Measurements from ENCODE around the gene MEFV. TPM values are rescaled to one million over a fixed set of nuclear protein-coding genes. Genes with fewer than 3 reads are reported as not detected.

MEFV gene
- polyA plus RNA-seq, 2 of the 4 experiments (the other 2 are of a cell fraction): not detected

DNA sequence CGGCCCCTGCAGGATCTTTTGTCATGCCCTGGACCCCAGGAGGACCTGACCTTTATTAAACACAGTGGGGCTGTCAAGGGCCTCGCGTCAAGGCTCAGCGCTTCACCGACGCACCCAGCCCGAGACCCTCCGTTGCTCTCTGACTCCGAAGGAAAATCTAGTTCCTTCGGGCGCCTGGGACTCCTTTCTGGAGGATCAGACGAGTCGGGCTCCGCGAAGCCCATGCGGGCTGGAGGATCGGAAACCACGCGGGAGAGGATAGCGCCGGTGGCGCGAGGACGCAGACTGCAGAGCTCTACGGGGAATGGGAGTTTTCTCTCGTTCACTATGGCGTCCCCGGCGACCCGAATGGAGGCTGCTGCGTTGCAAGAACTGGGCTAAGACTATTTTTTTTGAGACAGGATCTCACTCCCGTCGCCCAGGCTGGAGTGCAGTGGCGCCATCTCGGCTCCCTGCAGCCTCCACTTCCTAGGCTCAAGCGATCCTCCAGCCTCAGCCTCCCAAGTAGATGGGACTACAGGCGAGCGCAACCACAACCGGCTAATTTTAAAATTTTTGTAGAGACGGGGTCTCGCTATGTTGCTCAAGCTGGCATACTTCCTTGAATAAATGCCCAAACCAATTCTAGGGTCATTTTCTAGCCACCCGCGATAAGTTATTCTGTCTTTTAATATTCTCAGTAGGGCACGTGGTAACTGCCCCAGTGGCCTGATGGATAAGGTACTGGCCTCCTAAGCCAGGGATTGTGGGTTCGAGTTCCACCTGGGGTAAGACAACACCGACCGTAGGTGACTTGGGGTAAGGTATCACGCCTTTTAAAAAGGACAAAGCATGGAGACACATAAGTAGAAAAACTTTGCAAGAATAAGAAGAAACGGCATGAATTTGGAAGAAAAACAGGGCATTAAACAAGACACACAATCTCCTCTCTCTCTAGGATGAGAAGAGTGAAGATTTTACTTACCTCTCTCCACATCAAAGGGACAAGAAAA, 62.9 kb downstream of the MEFV start:
- FAIRE-seq (no peak), ATAC-seq (no peak)

More for the DNA sequence above, 62.9 kb downstream of the MEFV start:
- Histone ChIP-seq H3K27ac (no peak overlapping the region), H3K9me3 (no peaks in the 10 kb centered on the region), H3K4me1 (peaks cover 9% of the 10 kb centered on the region), H3K4me3 (no peak overlapping the region), H3K4me2 (no peak overlapping the region)
- TF ChIP-seq, protein P1, sequence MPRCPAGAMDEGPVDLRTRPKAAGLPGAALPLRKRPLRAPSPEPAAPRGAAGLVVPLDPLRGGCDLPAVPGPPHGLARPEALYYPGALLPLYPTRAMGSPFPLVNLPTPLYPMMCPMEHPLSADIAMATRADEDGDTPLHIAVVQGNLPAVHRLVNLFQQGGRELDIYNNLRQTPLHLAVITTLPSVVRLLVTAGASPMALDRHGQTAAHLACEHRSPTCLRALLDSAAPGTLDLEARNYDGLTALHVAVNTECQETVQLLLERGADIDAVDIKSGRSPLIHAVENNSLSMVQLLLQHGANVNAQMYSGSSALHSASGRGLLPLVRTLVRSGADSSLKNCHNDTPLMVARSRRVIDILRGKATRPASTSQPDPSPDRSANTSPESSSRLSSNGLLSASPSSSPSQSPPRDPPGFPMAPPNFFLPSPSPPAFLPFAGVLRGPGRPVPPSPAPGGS (IDR thresholded peaks at IDR 0.05): no peak
- TF ChIP-seq NR3C1 (IDR thresholded peaks at IDR 0.05) (no peak), GATA3 (IDR thresholded peaks at IDR 0.05; ENCODE audit: borderline replicate concordance) (peak; percentile 14; the same call in 1 of the 2 replicates), FOSB (CRISPR knock-in tag; IDR thresholded peaks at IDR 0.05) (no peak), USF2 (IDR thresholded peaks at IDR 0.05) (peak; percentile 51), MYC (IDR thresholded peaks at IDR 0.05; ENCODE audit: borderline replicate concordance, low read length) (no peak), EP300 (IDR thresholded peaks at IDR 0.05) (no peak), MAFK (IDR thresholded peaks at IDR 0.05; ENCODE audit: partially characterized antibody) (no peak), SREBF2 (IDR thresholded peaks at IDR 0.05) (peak; percentile 43; the same call in 1 of the 2 replicates), MAX (IDR thresholded peaks at IDR 0.05) (peak; percentile 39; the same call in 1 of the 2 replicates), CBX2 (IDR thresholded peaks at IDR 0.05; ENCODE audit: borderline replicate concordance, low read depth) (no peak), ZFP36 (IDR thresholded peaks at IDR 0.05; ENCODE audit: borderline replicate concordance, partially characterized antibody) (no peak), RFX5 (IDR thresholded peaks at IDR 0.05) (no peak), FOXS1 (CRISPR knock-in tag; IDR thresholded peaks at IDR 0.05) (no peak), TP53 (CRISPR knock-in tag; IDR thresholded peaks at IDR 0.05) (peak; percentile 69; the same call in 1 of the 2 replicates), JUN (IDR thresholded peaks at IDR 0.05) (no peak), HES2 (IDR thresholded peaks at IDR 0.05) (no peak), RARB (CRISPR knock-in tag; IDR thresholded peaks at IDR 0.05) (no peak), FOSL2 (IDR thresholded peaks at IDR 0.05) (no peak), FOSL2 (CRISPR knock-in tag; IDR thresholded peaks at IDR 0.05) (no peak), KDM5A (IDR thresholded peaks at IDR 0.05) (no peak), ZC3H11A (IDR thresholded peaks at IDR 0.05) (no peak), RAD21 (conservative IDR thresholded peaks at IDR 0.05 in 1 of 2, IDR thresholded peaks at IDR 0.05 in 1 of 2) (no peak), NFE2L2 (conservative IDR thresholded peaks at IDR 0.05; ENCODE audit: low read length) (no peak), RCOR1 (IDR thresholded peaks at IDR 0.05; ENCODE audit: low read depth, low read length) (no peak), JUNB (IDR thresholded peaks at IDR 0.05) (no peak), ZNF302 (CRISPR knock-in tag; IDR thresholded peaks at IDR 0.05) (no peak), HDAC2 (IDR thresholded peaks at IDR 0.05) (no peak), HMGXB4 (CRISPR knock-in tag; IDR thresholded peaks at IDR 0.05; ENCODE audit: borderline replicate concordance) (no peak), PHF8 (IDR thresholded peaks at IDR 0.05; ENCODE audit: borderline replicate concordance, low read depth) (no peak), SMC3 (IDR thresholded peaks at IDR 0.05) (no peak)
- TF ChIP-seq, protein P2, sequence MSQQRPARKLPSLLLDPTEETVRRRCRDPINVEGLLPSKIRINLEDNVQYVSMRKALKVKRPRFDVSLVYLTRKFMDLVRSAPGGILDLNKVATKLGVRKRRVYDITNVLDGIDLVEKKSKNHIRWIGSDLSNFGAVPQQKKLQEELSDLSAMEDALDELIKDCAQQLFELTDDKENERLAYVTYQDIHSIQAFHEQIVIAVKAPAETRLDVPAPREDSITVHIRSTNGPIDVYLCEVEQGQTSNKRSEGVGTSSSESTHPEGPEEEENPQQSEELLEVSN (IDR thresholded peaks at IDR 0.05; ENCODE audit: borderline replicate concordance, low read depth): no peak; the same call in 1 of the 2 replicates
- TF ChIP-seq, protein P3, sequence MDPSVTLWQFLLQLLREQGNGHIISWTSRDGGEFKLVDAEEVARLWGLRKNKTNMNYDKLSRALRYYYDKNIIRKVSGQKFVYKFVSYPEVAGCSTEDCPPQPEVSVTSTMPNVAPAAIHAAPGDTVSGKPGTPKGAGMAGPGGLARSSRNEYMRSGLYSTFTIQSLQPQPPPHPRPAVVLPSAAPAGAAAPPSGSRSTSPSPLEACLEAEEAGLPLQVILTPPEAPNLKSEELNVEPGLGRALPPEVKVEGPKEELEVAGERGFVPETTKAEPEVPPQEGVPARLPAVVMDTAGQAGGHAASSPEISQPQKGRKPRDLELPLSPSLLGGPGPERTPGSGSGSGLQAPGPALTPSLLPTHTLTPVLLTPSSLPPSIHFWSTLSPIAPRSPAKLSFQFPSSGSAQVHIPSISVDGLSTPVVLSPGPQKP (IDR thresholded peaks at IDR 0.05; ENCODE audit: low read depth, low read length): no peak
- CTCF ChIA-PET: interaction anchor here (0.6 kb wide), 1 partner anchor 190 kb away, joined by 3 read pairs; no protein-coding TSS in a partner anchor
- 77% methylated on average over 49 of the region's 49 CpGs for WGBS (ENCODE audit: missing lambda C conversion rate)
- DNase-seq (ENCODE audit: low read depth in 1 of 2, low spot score in 1 of 2): peak; percentile 33 to 86
- POLR2A ChIA-PET: no interaction called here
